Raji (cell line): ENCODE results near the gene ZNRD2.

Experiments used
- POLR2A ChIP-seq: IDR thresholded peaks from 2 replicates; pipeline ENCODE4 v1.6.1; 2011; ENCODE audit warnings: low read depth, low read length, control low read depth; ENCODE audit not compliant: insufficient read depth

Gene ZNRD2

GRCh38 chr11:65552388-65552951 is 17.8 kb upstream of the ZNRD2 start:
- no peak for TF ChIP-seq POLR2A

- no peak for TF ChIP-seq POLR2A
Measured at GRCh38 chr11:65553301-65554001, 16.8 kb upstream of the ZNRD2 start.

GRCh38 chr11:65554057-65554818 is 16.0 kb upstream of the ZNRD2 start:
- no peak for TF ChIP-seq POLR2A

GRCh38 chr11:65554842-65555430 is 15.3 kb upstream of the ZNRD2 start:
- TF ChIP-seq POLR2A: no peak

- no peak for TF ChIP-seq POLR2A
Measured at GRCh38 chr11:65555693-65556231, 14.5 kb upstream of the ZNRD2 start.

GRCh38 chr11:65556470-65557279 is 13.6 kb upstream of the ZNRD2 start:
- TF ChIP-seq POLR2A: no peak

GRCh38 chr11:65557280-65558001 is 12.8 kb upstream of the ZNRD2 start:
- no peak for TF ChIP-seq POLR2A

GRCh38 chr11:65558002-65558929 is 12.0 kb upstream of the ZNRD2 start, which contains the start of gene LTBP3:
Gene LTBP3, minus strand, starts transcription at chr11:65558359. Its CDS starts 400 bp downstream, at chr11:65557959.
- no peak for TF ChIP-seq POLR2A

GRCh38 chr11:65558930-65559509 is 11.3 kb upstream of the ZNRD2 start:
- TF ChIP-seq POLR2A: no peak

GRCh38 chr11:65559535-65559934 is 10.7 kb upstream of the ZNRD2 start:
- TF ChIP-seq POLR2A: no peak

- no peak for TF ChIP-seq POLR2A
Measured at GRCh38 chr11:65559951-65560537, 10.2 kb upstream of the ZNRD2 start.
